HUDEP-2 (cell line): ENCODE data around the gene GLRB.
"Not testable (repeated sequence)": the region's sequence is repeated elsewhere in the genome, so short reads cannot be mapped to it uniquely, and the experiment has no call there.

Experiments
- DNase-seq, 76 experiments: peaks; one replicate each; lab custom pipeline; 2025; ENCODE audit not compliant: unreplicated experiment in 76 of 76; lab: John Stamatoyannopoulos, UW

Gene GLRB

DNA sequence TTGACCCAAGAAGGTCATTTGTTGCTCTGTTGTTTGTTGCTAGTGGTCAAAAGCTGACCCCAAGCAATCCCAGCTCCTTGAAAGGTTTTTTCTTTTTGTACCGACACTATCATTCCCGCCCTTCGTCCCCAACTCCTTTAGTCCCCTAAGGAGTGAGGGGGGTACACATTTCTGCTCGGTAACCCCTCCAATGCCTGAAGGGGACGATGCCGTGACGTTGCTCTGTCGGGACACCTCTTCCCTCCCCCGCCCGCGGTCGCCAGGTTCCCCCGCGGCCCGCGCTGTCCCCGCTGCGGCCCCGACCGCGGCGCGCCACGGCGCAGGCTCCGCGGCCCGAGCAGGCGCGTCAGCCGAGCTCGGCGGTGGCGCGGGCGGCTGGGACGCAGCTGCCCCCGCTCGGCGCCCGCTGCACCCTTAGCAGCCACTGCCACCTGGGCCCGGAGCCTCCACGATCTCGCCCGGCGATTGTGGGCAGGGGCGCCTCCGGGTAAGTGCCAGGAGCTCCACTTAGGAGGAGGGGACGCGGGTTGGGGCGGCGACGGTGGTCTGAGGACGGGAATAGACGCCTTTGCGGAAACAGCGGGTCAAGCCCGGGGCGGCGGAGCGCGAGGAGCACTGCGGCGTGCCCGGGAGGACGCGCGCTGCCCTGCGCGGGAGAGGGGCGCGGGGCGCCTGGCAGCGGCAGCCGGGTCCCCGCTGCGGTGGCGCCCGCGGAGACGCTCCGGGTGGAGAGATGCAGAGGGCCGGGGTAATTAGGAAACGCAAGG lies at the start of gene GLRB:
TSS of gene GLRB (plus strand) at position 340 of the 767 bp plus-strand sequence. CDS start 1,875 bp downstream, outside the sequence.
- DNase-seq: no peak

DNA sequence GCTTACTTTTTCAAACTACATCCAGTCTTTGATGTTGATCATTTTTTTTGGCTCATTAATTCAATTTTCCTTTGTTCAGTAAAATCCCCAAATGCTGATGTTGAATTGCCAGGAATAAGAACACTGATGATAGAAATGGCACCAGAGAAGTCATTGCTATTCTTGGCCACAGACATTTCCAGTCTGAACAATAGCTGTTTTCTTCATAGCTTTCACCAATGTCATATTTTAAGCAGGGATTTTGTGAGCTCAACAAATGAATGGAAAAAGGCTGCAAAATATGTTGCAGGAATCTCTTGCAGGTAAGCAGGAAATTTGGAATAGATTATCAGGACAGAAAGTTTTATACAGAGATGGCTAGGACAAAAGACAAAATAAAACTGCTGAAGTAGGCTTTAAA lies 40.5 kb upstream of the GLRB start:
- DNase-seq: no peak

DNA sequence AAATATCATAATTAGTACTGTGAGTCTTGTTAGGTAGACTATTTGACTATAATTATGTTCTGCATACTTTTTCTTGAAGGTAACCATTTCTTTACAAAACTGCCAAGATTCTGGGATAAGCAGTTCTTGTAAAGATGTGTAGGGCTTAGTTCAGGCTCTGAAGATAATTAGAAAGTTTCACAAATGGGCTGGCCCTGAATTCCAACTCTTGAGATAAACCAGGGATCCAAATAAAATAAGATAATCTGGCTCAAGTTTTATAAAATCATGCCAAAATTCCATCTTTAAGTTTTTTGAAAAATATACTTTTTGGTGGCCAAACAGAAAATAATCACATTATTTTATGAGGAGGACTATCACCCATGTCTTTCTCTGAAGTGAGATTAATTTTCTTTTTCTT lies 35.5 kb upstream of the GLRB start:
- no peak for DNase-seq

- peak in 12 of 76 experiments; percentile 1 to 25 (median 5) for DNase-seq
Observed at GRCh38 chr4:157043131-157043530, 32.8 kb upstream of the GLRB start.

GRCh38 chr4:157045507-157046127 lies 30.3 kb upstream of the GLRB start:
- DNase-seq: peak in 20 of 76 experiments; percentile 1 to 37 (median 8)

DNA sequence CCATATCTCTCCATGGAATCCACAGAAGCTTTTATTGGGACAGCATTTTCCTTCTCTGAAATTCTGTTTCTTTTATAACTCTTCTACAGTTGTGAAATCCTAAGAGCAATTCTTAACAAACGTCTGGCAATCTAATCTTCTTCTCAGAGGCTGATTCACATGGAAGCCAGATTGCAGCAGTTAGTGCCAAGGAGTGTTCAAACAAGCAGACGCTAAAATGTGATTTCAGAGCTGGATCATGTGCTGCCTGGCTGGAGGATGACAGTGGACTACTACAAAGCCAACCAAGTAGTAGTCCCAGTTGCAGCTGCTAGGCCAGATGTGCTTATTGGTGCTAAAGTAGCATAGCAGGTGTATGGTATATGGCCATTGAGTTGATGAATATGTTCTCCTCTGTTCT lies 27.7 kb upstream of the GLRB start:
- no peak for DNase-seq

- DNase-seq: peak in 1 of 76 experiments; percentile 1
Observed at GRCh38 chr4:157050561-157050960, 25.4 kb upstream of the GLRB start.

GRCh38 chr4:157052429-157053040 lies 23.4 kb upstream of the GLRB start:
- no peak for DNase-seq

DNA sequence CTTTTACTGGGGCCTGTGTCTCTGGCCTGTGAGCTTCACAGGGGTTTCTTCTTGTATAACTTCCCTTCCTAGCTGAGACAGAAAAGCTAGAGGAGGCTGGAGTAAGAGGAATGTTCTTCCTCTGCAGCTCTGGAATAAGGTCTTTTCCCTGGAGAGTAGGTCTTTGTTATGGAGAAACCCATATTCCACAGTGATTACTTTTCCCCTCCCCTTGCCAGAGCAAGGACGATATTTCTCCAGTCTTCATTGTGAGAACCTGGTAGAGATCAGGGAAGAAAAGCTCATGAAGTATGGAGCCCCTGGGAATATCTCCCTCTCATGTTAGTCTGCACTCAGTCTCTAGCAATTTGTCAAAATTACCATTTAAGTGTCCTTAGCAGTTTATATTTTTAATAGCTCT lies 18.7 kb upstream of the GLRB start:
- DNase-seq: no peak

GRCh38 chr4:157058899-157059298 lies 17.1 kb upstream of the GLRB start:
- DNase-seq: not testable (repeated sequence)

- DNase-seq: no peak
Observed at GRCh38 chr4:157072002-157072401, 3.9 kb upstream of the GLRB start.

DNA sequence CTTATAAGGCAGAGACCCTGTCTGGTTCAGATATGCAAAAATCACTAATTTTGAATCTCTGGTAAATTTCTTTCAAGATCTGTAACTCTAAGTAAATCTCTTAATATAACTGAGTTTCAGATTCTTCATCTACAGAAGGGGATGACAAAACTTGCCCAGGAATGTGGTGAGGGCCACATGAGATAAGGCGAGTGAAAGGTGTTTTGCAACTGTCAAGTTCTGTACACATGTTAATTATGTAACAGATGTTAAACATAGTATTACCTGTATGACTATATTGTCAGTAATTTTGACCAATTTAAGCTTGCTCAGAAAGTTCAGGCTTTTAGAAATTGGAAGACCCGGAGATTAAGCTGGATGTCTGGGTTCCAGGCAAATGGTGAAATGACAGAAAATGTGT lies 549 bp upstream of the GLRB start:
- DNase-seq: no peak

GRCh38 chr4:157076578-157076947 lies 613 bp downstream of the GLRB start:
- no peak for DNase-seq

DNA sequence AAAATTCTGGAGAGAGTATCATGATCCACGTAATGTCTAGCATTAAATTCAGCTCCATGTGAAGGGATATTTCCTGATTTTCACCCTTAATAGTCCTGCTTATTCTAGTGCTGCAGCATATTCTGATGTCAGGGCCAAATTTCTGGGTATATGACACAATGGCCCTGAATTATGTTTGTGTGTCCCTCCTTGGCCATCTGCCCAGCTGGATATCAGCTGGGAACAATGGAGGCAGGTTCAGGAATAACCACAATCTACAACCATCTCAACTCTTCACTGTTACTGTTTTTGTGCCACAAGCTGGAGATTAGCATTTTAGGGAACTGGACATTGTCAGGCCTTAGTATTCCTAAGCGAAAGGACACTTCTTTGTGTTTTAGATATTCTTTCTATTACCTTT lies 3.5 kb downstream of the GLRB start:
- DNase-seq: no peak

DNA sequence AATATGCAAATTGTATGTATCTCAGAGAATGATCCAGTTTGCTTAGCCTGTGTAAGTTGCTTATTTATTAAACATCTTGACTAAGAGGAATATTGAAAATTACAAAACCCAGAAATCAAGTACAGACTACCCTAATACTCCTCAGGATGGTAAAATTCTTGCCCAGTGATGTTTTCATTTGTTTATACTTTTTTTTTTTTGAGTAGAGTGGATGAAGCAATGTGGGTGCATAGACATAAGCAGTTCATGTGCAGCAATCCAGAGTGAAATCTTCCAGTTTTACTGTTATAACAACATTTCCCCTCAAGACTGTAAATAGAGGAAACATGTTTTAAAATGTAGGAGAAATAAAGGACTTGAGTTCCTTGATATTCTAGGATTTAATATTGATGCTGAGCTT lies 4.7 kb downstream of the GLRB start:
- no peak for DNase-seq

GRCh38 chr4:157095716-157096115 lies 19.8 kb downstream of the GLRB start:
- DNase-seq: no peak

- no peak for DNase-seq
Observed at GRCh38 chr4:157096439-157096838, 20.5 kb downstream of the GLRB start.

- DNase-seq: no peak
Observed at GRCh38 chr4:157099506-157099905, 23.6 kb downstream of the GLRB start.

- DNase-seq: no peak
Observed at GRCh38 chr4:157104541-157104940, 28.6 kb downstream of the GLRB start.

DNA sequence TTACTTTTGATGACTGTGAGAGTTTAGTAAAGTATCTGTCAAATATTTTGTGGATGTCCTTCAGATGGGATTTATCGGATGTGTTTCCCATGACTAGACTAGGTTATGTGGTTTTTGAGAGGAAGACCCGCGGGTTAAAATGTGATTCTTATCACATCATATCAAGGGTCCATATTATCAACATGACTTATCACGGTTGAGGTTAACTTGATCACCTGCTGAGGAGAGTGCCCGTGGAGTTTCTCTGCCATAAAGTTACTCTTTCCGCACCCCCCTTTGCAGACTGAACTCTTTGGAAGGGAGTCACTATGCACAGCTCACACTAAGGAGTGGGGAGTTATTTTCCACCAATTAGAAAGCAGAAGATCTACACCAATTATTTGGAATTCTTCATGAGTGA lies 38.7 kb downstream of the GLRB start:
- no peak for DNase-seq

DNA sequence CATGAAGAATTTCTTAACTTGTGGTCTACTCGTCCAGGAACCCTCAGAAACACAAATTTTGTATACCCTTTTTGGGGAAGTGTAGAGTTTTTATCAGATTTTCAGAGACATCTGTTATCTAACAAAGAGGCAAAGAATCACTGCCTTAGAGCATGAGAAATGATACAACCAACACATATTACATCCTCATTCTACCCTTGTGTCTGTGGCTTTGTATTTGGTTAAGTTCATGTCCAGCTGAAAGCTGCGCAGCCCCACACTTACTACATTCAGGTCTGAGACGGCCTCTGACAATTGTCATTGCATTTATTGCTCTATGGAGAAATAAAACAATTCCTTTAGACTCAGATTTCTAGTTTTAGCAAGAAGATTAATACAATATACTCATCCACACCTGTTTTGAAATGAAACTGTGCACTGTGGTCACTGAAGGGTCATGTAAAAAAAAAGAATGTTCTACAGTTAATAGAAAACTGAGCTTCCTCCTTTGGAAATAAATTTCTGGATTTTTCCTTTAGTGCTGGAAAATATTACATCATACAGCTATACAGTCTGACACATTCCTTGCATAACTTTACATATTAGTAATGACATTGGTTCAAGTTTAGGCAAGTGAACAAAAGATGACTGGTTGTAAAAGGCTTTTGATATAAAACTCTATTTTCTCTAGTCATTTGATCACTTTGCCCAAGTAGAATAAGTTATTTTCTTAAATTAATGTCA lies 39.8 kb downstream of the GLRB start:
- no peak for DNase-seq
